Stimulated activated naive CD4-positive, alpha-beta T cell treated with Interleukin-2 at 50 U/mL for 16 hours (primary cell): ENCODE data around the gene ZNF213.
"Not testable (repeated sequence)": the region's sequence is repeated elsewhere in the genome, so short reads cannot be mapped to it uniquely, and the experiment has no call there.

Experiments used
- DNase-seq: peaks from one replicate; lab custom pipeline; 2025; lab: John Stamatoyannopoulos, UW

The ZNF213 gene

GRCh38 chr16:3148256-3149192 lies 13.7 kb downstream of the ZNF213 start:
- no peak for DNase-seq

GRCh38 chr16:3149193-3149530 lies 14.3 kb downstream of the ZNF213 start:
- no peak for DNase-seq

DNA sequence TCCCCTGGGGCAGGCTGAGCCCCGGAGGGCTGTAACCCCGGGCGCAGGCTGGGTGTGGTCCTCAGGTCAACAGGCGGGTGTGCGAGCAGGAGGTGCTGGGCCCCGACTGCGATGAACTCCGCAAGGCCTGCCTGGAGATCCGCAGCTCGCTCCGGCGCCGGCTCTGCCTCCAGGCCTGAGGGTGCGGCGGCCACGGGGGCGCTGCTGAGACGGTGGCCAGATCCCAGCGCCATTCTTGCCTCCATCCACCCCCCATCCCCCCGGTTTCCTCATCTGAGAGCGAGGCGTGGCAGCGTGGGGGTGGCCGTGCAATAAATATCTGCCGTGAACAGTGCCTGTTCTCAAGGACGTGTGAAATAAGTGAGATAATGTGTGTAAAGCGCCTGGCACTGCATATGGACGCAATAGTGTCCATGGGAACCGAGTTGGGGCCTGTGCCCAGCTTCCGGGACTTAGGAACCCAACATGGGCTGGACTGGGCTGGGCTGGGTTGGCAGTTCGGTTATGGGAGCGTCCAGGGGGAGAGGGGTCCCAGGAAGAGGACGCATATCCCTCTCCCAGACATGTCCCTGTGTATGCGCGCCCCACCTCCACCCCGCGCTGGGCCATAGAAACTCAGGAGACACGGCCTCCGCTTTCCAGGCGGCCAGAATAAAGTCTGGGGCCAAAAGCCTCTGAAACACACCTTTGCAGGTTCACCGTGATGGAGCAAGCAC lies 15.0 kb downstream of the ZNF213 start:
- DNase-seq, result peak; percentile 35

GRCh38 chr16:3150346-3151218 lies 15.8 kb downstream of the ZNF213 start:
- peak; percentile 91 for DNase-seq

- DNase-seq, result no peak
Measured at GRCh38 chr16:3152027-3152276, 17.1 kb downstream of the ZNF213 start.

DNA sequence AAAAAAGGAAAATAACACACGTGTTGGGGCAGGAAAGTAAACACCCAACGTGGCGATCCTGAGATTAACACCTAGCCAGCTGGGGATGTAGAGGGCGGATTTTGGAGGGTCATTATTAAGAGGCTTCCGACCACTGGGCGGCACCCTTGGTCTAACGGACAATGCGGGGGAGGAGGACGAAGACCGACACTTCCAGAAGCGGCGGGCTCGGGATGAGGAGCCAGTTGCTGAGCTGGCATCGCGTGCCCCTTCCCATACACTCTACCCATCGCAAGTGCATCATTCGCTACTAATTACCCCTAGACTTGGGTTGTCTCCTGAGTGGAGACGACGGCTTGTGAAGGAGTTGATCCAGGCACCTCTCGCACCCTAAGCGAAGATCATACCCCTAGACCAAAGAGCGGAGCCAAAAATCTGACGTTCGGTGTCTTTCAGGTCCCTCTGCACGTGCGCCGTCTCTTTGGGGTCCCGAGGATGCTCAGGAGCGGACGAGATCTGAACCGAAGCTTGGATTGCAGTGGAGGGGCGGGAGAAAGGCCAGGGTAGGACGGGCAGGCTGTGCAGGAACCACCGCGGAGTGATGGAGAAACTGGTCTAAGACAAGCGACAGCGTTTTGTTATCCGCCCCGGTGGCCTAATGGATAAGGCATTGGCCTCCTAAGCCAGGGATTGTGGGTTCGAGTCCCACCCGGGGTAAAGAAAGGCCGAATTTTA lies 17.6 kb downstream of the ZNF213 start:
- DNase-seq, result peak; percentile 74

- no peak for DNase-seq
Measured at GRCh38 chr16:3152991-3153368, 18.2 kb downstream of the ZNF213 start.

DNA sequence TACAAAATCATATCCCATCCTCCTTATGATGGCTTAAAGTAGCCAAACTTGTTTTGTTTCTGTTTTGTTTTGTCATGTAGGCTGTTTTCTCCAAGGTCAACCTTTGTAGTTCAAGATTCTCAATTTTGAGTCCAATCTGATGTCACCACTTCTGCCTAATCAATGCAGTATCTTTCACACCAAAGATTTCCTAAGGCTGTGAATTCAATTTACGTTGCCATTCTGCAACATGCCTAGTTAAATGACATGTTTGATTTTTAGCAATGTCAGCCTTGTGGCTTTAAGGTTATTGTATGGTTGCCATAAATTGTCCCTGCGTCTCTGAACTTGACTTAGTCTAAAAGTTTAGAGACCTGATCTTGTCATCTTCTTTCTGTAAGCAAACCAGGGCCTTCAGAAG lies 20.4 kb downstream of the ZNF213 start:
- DNase-seq, result no peak

DNA sequence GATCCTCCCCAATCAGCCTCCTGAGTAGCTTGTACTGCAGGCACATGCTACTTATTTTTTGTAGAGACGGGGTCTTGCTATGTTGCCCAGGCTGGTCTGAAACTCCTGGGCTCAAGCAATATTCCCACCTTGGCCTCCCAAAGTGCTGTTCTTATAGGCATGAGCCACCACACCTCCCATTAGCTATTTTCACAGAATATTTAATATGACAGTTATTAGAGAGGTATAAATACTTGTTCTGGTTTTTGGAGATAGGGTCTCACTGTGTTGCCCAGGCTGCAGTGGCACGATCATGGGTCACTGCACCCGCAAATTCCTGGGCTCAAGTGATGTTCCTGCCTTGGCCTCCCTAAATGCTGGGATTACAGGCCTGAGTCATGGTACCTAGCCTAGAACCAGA lies 21.1 kb downstream of the ZNF213 start:
- DNase-seq, result no peak

GRCh38 chr16:3157229-3158025 lies 22.6 kb downstream of the ZNF213 start:
- peak; percentile 30 for DNase-seq

GRCh38 chr16:3158026-3158509 lies 23.2 kb downstream of the ZNF213 start:
- no peak for DNase-seq

- DNase-seq, result peak; percentile 82
Measured at GRCh38 chr16:3158510-3159314, 23.9 kb downstream of the ZNF213 start.

DNA sequence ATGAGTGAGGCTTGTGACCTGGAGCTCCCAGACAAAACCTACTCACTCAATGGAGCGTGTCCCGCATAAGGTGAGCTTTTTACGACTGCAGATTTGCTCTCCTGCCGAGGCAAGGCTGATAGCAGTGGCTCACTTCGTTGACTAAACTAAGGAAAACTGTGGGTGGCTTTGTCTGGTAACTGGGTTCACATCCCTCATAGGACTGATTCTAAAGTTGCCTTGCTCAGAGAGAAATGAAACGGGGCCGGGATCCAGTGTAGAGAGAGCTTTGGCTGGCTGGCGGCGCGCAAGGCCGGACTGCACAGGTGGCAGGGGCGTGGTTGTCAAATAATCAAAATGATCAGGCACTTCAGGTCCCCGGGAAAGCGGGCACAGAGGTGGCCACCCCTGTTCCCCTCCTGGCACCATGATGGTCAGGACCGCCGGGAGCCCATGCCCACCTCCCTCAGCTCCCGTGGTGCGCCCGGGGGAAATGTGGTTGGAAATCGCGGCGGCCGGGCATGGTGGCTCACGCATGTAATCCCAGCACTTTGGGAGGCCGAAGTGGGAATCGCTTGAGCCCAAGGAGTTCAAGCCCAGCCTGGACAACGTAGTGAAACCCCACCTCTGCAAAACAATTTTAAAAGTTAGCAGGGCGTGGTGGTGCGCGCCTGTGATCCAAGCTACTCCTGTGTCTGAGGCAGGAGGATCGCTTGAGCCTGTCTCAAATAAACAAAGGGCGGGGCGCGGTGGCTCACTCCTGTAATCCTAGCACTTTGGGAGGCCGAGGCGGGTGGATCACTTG lies 26.6 kb downstream of the ZNF213 start:
- DNase-seq, result no peak

- no peak for DNase-seq
Measured at GRCh38 chr16:3164121-3164991, 29.5 kb downstream of the ZNF213 start.

GRCh38 chr16:3165111-3165822 lies 30.4 kb downstream of the ZNF213 start:
- no peak for DNase-seq

DNA sequence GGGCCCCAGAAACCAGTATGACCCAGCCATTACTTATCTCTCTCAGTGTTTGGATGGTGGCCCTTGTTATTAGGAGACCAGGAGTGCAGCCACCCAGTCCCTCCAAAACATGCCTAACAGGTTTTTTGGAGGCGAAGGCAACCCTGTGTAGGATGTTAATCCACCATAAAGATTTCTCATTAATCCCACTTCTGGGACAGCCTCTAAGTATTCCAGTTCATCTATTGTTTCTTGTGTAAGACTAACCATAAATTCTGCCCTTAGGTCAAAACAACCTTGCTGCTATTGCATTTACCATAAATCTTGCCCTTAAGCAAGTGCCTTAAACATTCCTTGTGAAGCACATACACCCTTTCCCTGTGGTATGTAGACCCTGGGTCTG lies 31.7 kb downstream of the ZNF213 start:
- DNase-seq, result no peak

- not testable (repeated sequence) for DNase-seq
Measured at GRCh38 chr16:3168729-3169128, 33.9 kb downstream of the ZNF213 start.
